Neutrophil (primary cell): Measurements from ENCODE around the gene CSGALNACT2.
A peak's percentile ranks its signal among the peaks of the same experiment; 100 is the strongest.

Experiments used
- H3K27ac ChIP-seq: fragments of 200-600 bp; sonication (generic); 2 replicates; pipeline ENCODE4 v1.5.1; 2016; ENCODE audit warnings: mild to moderate bottlenecking, moderate library complexity
- H3K27me3 ChIP-seq: fragments of 200-600 bp; sonication (generic); 2 replicates; pipeline ENCODE4 v1.6.0; 2016; ENCODE audit warnings: mild to moderate bottlenecking
- H3K36me3 ChIP-seq: fragments of 200-600 bp; sonication (generic); 2 replicates; pipeline ENCODE4 v1.5.1; 2017
- H3K4me1 ChIP-seq, 2 experiments: fragments of 200-600 bp in 1 of 2; sonication (generic) in 1 of 2; 1 replicate in 1 of 2; 2 replicates in 1 of 2; pipeline versions ENCODE4 v1.5.1 to v1.6.1; 2013 to 2016; ENCODE audit warnings: low read depth in 1 of 2, low read length in 1 of 2, mild to moderate bottlenecking in 1 of 2, moderate library complexity in 1 of 2; ENCODE audit not compliant: control insufficient read depth in 1 of 2, insufficient read depth in 1 of 2
- H3K4me3 ChIP-seq, 2 experiments: fragments of 200-600 bp in 1 of 2; sonication (generic) in 1 of 2; 1 replicate in 1 of 2; 2 replicates in 1 of 2; pipeline ENCODE4 v1.5.1; 2013 to 2016; ENCODE audit warnings: low read depth in 1 of 2, low read length in 1 of 2, mild to moderate bottlenecking in 1 of 2, moderate library complexity in 1 of 2
- H3K9me3 ChIP-seq: fragments of 200-600 bp; sonication (generic); 2 replicates; pipeline ENCODE4 v1.5.1; 2016
- CTCF ChIP-seq: fragments of 200-600 bp; sonication (generic); IDR thresholded peaks from 2 replicates; pipeline ENCODE4 v1.5.1; 2016; ENCODE audit warnings: antibody characterized with exemption

CSGALNACT2 gene

DNA sequence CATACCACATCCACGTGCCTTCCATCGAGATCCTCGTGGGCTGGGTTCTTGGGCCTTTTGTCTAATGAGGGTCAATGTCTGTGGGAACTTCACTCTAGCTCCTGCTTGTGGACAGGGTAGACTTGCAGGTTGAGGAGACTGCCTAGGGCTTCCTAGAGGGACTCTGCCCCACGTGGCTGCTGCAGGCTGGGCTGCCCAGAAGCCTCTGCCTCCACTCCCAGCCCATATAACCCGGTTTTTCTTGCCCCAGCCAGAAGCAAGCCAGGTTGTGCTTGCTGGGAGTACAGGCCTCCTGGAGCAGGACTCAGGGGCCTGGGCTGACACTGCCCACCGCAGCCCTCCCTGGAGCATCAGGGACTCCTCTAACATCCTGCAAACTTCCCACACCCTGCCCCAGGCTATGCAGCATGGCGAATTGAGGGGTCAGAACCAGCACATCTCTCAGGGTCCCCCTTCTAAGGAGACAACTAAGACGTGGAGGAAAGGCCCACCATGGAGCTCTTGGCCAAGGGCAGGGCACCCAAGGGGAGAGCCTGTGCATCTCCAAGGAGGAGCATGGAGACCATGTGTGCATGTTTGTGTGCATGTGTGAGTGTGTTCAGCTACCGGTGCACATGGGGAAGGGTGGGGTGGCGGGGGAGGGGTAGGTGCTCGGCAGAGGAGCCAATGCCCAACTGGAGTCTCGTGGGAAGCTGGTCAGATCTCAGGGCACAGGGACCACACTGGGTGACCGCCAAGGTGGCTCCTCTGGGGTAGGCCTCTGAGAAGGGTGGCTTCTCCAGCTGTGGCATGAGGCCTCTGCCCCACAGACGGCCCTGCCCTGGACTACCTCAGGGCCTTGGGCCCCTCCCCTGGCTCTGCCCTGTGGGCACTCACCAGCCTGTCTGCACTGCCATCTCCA, 66.0 kb downstream of the CSGALNACT2 start:
- TF ChIP-seq CTCF = no peak
- H3K9me3 ChIP-seq = no peaks in the 10 kb centered on the region
- peak overlapping the region; percentile 52 for H3K27ac ChIP-seq
- H3K4me3 ChIP-seq = no peak overlapping the region
- no peaks in the 10 kb centered on the region for H3K27me3 ChIP-seq
- peaks cover 12 to 24% of the 10 kb centered on the region in 2 experiments for H3K4me1 ChIP-seq
- H3K36me3 ChIP-seq = peaks cover 11% of the 10 kb centered on the region

DNA sequence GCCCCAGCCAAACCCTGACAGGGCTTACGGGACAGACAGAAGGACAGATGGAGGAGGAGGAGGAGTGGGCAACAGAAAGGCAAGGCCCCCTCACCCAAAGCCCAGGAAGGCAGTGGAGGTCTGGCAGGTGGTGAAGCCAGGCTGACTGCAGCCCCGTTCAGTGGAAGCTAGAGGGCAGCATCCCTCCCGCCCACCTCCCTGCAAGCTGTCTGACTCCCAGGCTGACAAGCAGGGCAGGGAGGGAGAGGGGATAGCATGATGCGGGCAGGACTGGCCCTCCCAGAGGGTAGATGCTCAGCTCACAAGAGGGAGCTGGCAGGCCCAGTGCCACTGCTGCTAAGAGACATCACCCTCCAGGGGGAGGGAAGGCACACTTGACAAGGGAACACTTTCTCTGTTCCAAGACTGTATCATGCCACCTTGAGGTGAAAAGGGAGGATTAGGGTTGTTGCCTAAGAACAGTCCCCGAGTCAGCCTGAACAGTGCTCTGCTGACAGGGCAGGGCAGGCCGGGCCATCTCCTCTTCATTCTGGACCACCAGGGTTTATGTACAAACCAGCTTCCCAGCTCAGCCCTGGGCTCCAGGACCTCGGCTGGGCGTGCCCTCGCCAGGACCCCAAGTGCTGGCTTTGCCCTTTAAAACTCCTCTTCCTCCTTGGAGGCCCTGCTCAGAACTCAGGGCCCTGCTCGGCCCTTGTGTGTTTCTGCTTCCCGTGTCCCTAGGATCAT, 66.9 kb downstream of the CSGALNACT2 start:
- Histone ChIP-seq H3K4me1 (peaks cover 12 to 24% of the 10 kb centered on the region in 2 experiments), H3K27ac (no peak overlapping the region), H3K4me3 (no peak overlapping the region), H3K36me3 (peaks cover 3% of the 10 kb centered on the region), H3K27me3 (no peaks in the 10 kb centered on the region), H3K9me3 (no peaks in the 10 kb centered on the region)
- peak; percentile 32 for TF ChIP-seq CTCF

DNA sequence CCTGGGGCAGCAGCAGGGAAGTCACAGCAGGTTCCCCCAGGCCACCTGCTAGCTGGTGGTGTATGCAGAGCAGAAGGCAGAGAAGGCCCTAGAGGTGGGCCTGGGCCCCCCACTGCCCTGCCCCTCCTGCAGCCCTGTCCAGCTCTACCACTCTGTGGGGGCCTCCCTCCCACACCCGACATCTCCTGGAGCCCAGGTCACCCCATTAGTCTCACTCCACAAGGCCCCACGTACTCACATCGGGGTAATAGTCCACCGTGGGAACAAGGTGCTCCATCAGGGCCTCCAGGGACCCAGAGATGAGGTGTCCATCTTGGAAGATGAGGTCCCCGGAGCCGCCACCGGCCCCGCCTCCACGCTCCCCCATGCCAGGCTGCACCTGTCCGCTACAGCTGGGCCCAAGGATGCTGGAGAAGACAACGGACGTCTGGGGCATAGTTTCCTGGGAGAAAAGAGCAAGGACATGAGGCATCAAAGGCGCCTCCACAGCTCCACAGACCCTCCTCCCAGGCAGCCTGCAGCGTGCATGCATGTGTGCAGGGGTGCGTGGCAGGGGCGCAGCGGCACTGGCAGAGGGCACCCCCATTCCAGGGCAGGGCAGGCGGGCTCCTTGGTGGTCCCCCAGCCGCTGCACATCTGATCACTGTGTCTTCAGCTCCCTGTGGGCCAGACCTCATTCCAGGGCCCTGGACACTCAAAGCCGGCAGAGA, 67.6 kb downstream of the CSGALNACT2 start:
- Histone ChIP-seq H3K4me3 (no peak overlapping the region), H3K9me3 (no peaks in the 10 kb centered on the region), H3K4me1 (peaks cover 12 to 24% of the 10 kb centered on the region in 2 experiments), H3K27ac (no peak overlapping the region), H3K27me3 (no peaks in the 10 kb centered on the region), H3K36me3 (no peaks in the 10 kb centered on the region)
- TF ChIP-seq CTCF = no peak

DNA sequence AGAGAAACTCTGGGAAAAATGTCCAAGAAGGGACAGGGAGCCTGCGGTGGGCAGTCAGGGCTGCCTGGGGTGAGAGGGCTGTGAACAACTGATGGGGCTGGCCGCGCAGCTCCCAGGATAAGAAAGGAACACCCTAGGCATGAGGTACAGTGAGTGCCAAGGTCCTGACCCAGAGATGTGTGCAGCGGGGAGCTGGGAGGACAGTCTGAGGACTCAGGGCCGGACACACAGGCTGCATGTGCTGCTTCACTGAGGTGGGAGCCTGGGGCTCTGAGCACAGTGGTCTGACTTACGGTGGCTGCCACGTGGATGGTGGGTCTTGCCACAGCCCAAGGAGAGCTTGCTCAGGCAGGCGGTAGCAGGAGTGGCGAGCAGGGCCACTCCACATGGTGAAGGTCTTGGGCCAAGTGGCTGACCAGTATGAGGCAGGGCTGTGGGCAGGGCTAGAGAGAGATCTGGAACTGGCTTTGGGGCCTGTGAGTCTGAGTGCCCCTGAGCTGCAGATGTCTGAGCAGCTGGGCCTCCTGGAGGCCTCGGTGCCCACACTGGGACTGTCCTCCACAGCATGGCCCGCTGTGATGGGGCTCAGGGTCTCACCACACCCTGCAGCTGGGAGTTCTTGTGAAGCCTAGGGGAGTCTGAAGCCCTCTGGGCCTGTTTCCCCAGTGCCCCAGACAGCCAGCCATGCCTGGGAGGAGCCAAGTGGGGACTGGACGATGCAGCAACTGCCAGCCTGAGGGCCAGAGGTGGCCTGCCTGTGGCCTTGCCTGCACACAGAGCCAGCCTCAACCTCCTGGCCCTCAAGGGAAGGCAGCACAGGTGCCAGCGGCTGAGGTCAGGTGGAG, 68.4 kb downstream of the CSGALNACT2 start:
- Histone ChIP-seq H3K36me3 (no peaks in the 10 kb centered on the region), H3K9me3 (no peaks in the 10 kb centered on the region), H3K27ac (no peak overlapping the region), H3K4me3 (no peak overlapping the region), H3K4me1 (peaks cover 7 to 18% of the 10 kb centered on the region in 2 experiments), H3K27me3 (no peaks in the 10 kb centered on the region)
- no peak for TF ChIP-seq CTCF
